HFFc6 (cell line): Measurements from ENCODE around the gene PPM1M. TPM values are rescaled to one million over a fixed set of nuclear protein-coding genes. Genes with fewer than 3 reads are reported as not detected.
A peak's percentile ranks its signal among the peaks of the same experiment; 100 is the strongest.

Source experiments
- DNase-seq: peaks from one replicate; pipeline ENCODE4 v3.0.0-alpha.2; 2018
- H3K27ac Mint-ChIP-seq: 2 replicates; pipeline ENCODE4 v1.8.0; 2020; ENCODE audit warnings: mild to moderate bottlenecking, mixed read lengths
- H3K27me3 Mint-ChIP-seq: 2 replicates; pipeline ENCODE4 v1.8.0; 2021; ENCODE audit warnings: mild to moderate bottlenecking, moderate library complexity, mixed read lengths; ENCODE audit not compliant: insufficient read depth
- H3K36me3 Mint-ChIP-seq: 2 replicates; pipeline ENCODE4 v1.8.0; 2021; ENCODE audit warnings: low read depth, mixed read lengths
- H3K4me1 Mint-ChIP-seq: 2 replicates; pipeline ENCODE4 v1.8.0; 2020; ENCODE audit warnings: low read depth, mixed read lengths
- H3K4me3 Mint-ChIP-seq: 2 replicates; pipeline ENCODE4 v1.8.0; 2020; ENCODE audit warnings: mild to moderate bottlenecking, moderate library complexity, mixed read lengths
- H3K9me3 Mint-ChIP-seq: 2 replicates; pipeline ENCODE4 v1.8.0; 2020; ENCODE audit warnings: mild to moderate bottlenecking, mixed read lengths
- total RNA-seq, 6 experiments: library from RNA; stranded (reverse); fragmentation: NEBNext Ultra II Directional; extraction: Animal tissue kit (Norgen Biotek cat#: 25700); gene quantifications; 2 replicates in 1 of 6; 3 replicates in 5 of 6; pipeline ENCODE4 v1.2.3, GENCODE V29; 2021
- TF ChIP-seq, protein P1 (sequence below): fragments of 200-600 bp; sonication (generic); IDR thresholded peaks from 2 replicates; pipeline ENCODE4 v1.5.0; 2021; ENCODE audit warnings: antibody characterized with exemption, mild to moderate bottlenecking

PPM1M gene
- total RNA-seq, 6 experiments from 2014 or later = 20.8 to 23.4 (median 20.9) TPM

DNA sequence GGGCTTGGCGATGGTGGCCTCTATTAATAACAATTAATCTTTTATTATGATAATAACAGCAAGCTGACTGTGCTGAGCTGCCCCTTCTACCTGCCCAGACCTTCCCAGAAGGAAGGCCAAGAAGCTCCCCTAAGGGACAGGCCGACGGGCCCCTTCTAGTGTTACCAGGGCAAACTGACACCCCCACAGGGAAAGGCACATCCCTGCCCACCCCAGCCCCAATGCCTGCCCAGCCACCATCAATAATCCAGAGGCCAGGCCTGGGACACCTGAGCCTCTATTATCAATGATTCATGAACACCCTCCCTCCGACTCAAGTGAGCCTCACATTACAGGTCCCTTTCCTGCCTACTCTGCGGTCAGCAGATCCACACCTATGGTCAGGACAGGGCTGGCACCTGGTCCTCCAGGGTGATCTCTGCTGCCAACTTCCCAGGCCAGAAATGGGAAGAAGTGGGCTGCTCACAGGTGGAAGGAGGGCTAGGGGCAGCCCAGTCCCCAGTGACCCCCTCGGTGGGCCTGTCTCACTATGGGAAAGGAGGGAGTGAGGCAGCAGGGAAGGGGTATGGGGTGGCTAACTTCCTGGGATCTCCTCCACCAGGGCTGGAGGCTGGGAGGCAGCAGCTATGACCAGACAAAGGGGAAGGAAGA, 8.4 kb upstream of the PPM1M start:
- H3K36me3 Mint-ChIP-seq = peaks cover 8% of the 10 kb centered on the region; the same call in 1 of the 2 replicates
- H3K4me3 Mint-ChIP-seq = peak overlapping the region; percentile 100
- TF ChIP-seq, protein P1, sequence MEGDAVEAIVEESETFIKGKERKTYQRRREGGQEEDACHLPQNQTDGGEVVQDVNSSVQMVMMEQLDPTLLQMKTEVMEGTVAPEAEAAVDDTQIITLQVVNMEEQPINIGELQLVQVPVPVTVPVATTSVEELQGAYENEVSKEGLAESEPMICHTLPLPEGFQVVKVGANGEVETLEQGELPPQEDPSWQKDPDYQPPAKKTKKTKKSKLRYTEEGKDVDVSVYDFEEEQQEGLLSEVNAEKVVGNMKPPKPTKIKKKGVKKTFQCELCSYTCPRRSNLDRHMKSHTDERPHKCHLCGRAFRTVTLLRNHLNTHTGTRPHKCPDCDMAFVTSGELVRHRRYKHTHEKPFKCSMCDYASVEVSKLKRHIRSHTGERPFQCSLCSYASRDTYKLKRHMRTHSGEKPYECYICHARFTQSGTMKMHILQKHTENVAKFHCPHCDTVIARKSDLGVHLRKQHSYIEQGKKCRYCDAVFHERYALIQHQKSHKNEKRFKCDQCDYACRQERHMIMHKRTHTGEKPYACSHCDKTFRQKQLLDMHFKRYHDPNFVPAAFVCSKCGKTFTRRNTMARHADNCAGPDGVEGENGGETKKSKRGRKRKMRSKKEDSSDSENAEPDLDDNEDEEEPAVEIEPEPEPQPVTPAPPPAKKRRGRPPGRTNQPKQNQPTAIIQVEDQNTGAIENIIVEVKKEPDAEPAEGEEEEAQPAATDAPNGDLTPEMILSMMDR = no peak
- H3K9me3 Mint-ChIP-seq = no peaks in the 10 kb centered on the region
- no peak for DNase-seq
- peaks cover 43% of the 10 kb centered on the region for H3K4me1 Mint-ChIP-seq
- peak overlapping the region; percentile 92 for H3K27ac Mint-ChIP-seq
- H3K27me3 Mint-ChIP-seq = peaks cover 1% of the 10 kb centered on the region

DNA sequence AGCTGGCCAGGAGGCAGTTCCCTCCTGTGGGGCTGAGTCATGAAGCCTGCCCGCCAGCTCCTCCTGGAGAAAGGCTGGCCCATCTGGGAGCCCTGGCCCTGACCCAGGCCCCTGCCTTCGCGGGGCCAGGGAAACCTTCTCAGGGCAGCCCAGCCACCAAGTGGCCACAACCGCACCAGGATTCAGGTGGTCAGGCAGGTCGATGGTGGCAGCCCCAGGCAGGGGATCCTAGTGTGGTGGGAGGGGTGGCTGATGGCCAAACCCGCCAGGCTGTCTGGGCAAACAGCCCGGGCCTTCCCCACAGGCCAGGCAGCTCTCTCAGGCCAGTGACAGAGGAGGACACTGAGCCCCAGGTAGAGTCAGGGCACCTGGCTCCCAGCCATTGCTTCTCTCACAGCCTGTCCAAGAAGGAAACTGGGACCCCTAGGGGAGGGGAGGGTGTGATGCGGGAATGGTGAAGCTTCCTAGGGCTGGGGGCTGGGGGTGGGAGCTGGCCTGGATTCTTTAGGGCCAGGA, 7.8 kb upstream of the PPM1M start:
- peak overlapping the region; percentile 92 for H3K27ac Mint-ChIP-seq

DNA sequence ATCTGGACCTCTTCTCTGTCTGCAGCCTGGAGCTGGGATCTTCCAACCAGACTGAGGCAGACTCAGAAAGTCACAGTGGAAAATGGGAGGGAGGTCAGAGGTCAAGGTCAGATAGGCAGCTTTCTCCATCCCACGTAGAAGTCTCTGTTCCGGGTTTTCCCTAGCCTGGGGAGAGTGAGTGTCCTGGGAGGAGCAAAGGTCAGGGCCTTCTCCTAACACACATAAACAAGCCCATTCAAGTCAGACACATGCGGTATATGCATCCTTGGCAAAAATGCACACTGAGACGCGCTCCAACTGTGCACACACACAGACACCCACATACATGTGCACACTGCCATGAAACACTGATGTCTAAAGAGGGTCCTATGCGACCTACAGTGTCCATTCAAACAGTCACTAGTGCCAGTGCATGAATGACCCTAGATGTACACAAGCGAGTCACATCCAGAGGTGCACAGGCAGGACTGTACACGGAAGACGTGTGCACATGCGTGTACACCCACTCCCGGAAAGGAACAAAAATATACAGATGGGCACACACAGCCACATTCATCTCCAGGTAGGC, 7.3 kb upstream of the PPM1M start:
- peak overlapping the region; percentile 100 for H3K4me3 Mint-ChIP-seq

More for the DNA sequence above, 7.8 kb upstream of the PPM1M start:
- DNase-seq = peak; percentile 89
- Mint-ChIP-seq H3K4me3 (peak overlapping the region; percentile 100), H3K36me3 (peaks cover 8% of the 10 kb centered on the region; the same call in 1 of the 2 replicates), H3K27me3 (peaks cover 1% of the 10 kb centered on the region), H3K4me1 (peaks cover 43% of the 10 kb centered on the region), H3K9me3 (no peaks in the 10 kb centered on the region)
- TF ChIP-seq, protein P1 = peak; percentile 35

DNA sequence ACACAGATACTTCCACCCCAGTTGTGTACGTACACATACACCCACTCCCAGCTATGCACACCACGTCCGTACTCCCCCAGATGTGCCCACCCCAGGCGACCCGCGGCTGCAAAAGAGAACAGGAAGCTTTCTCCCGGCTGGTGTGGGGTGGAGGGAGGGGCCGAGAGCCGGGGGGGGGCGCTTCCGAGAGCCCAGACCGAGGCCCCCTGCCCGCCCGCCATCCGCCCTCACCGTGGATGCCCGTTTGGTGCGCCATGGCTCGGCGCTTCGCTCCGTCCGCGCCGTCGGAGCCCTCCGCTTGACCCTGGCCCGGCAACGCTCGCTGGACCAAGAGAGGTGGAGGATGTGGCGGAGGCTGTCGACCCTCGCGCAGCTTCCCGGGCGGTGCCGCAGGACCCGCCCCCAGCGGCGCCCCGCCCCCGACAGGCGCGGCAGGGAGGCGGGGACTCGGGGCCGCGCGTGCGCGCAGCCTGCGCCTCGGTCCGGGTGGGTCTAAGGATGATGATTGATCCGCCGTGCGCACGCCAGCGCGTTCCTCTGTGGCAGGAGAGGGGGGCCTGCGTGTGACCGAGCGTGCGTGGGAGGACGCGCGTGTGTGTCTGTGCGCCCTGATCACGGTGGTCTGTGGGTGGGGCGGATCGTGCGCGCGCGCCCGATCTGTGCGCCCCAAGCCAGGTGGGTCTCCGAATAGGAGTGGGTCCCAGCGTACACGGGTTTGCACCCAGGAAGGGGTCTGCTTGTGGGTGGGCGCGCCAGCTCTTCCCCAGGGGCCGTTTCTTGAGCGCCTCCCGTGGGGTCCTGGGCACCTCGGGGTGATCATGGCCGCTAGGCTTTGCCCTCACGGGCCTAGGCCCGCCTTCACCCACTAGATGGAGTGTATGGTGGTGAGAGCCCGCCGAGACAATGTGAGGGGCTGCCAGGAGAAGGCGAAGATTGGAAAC, 6.5 kb upstream of the PPM1M start, which contains the start of gene TWF2:
TWF2 (minus strand) TSS at position 398 of the 941 bp plus-strand sequence; CDS start at position 256, 142 bp downstream.
- peaks cover 8% of the 10 kb centered on the region; the same call in 1 of the 2 replicates for H3K36me3 Mint-ChIP-seq
- peak; percentile 54 for DNase-seq
- no peaks in the 10 kb centered on the region for H3K9me3 Mint-ChIP-seq
- TF ChIP-seq, protein P1 = peak; percentile 58
- peaks cover 50% of the 10 kb centered on the region for H3K4me1 Mint-ChIP-seq
- H3K27me3 Mint-ChIP-seq = peaks cover 1% of the 10 kb centered on the region
- H3K4me3 Mint-ChIP-seq = peak within 1 kb of the TSS; percentile 100
- peak within 1 kb of the TSS; percentile 96 for H3K27ac Mint-ChIP-seq

More for the DNA sequence above, 7.3 kb upstream of the PPM1M start:
- Mint-ChIP-seq H3K4me1 (peaks cover 43% of the 10 kb centered on the region), H3K27me3 (peaks cover 1% of the 10 kb centered on the region), H3K36me3 (peaks cover 8% of the 10 kb centered on the region; the same call in 1 of the 2 replicates), H3K27ac (peak overlapping the region; percentile 92), H3K9me3 (no peaks in the 10 kb centered on the region)
- DNase-seq = peak; percentile 22
- TF ChIP-seq, protein P1 = no peak
